ENCODE measurements around the gene VAX1.

The VAX1 gene

DNA sequence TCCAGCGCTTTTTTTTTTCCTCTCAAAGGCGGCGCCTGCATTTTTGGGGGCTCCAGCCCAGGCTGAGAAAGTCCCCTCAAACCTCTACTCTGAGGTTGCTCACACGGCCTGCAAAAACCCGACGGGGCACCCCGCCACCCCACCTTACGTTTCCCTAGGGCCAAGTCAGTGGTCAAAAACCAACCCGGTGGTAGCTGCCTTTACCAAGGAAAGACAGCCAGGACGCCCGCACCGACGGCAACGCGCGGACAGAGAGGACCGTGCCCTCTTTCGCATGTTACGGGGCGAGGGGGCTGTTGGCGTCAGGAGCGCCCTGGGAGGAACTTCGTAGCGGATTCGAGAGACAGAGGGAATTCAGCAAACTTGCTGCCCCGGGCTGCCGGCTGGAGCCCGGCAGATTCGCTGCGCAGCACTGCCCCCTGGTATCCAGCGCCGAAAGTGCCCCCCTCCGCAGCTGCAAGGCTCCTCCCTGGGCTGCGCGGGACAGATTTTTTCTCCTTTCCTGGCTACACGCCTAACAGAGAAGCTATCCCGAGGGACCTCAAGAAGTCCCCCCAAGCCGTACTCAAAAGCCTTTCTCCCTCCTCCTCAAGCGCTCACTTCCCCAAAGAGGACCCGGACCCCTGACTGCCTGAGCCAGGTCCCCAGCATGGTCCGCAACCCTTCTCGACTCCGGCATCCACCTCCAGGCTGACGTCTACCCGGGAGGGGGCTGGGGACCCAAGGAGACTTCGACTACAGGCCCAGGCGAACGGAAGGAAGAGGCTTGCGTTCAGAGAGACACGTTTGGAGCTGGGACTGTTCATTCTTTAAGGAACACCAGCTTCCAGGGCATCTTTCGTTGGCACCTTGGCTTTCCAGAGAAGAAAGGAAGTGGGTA, 27.7 kb upstream of the VAX1 start:
- H3K4ac ChIP-seq (ENCODE audit: low read depth, low read length), result no peak overlapping the region

DNA sequence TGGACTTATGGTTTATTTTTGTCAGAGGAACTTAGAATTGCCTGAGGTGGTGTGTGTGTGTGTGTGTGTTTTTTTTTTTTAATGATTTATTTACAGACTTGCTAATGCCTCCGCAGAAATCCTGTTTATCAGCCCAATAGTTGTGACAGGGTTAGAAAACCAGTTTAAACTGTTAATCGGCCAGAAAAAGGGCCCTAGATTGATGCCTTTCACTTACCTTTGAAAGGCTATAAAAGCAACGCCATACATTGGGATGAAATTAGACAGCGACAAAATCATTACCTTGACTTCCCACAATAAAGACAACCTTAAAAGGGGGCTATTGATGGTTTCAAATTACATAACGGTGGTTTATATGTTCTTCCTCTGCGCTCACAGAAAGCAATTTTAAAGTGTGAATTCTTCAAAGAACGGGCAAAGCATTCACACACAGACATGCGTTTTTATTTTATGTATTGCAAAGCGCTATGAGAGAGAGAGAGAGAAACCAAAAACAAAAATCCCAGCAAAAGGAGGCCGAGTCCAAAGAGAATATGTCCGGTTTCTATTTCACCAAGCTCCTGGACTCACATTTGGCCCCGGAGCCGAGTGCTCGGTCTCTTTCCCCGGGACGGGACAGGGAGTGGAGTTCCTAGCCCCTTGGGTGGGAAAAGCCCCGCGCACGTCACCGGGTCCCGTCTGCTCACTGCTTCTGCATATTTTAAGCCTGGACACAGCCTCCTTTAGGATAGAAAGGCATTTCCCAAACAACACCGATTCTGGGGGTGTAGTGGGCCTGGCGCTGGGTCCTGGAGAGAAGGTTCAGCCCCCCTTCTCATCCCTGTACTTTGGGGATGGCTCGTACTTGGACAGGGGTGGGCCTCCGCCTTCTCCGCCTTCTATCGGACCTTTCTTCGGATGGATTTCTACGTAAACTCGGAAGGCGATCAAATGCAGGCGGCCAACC, 26.8 kb upstream of the VAX1 start:
- Histone ChIP-seq H3K27me3 (ENCODE audit: insufficient read depth, low read length, poor library complexity) (peaks cover 70% of the 10 kb centered on the region), H3K36me3 (ENCODE audit: control insufficient read depth, insufficient read depth, low read length) (no peaks in the 10 kb centered on the region), H4K8ac (ENCODE audit: low read depth, low read length) (no peak overlapping the region), H3K27ac (ENCODE audit: low read depth, low read length) (no peak overlapping the region), H3K9ac (ENCODE audit: low read length) (no peak overlapping the region), H3K4ac (ENCODE audit: low read depth, low read length) (no peak overlapping the region), H3K4me3 (ENCODE audit: low read length) (no peak overlapping the region), H3K18ac (ENCODE audit: low read length) (no peak overlapping the region), H3K4me1 (ENCODE audit: control insufficient read depth, low read depth, low read length) (no peaks in the 10 kb centered on the region), H2AK5ac (ENCODE audit: low read length) (no peak overlapping the region), H2BK15ac (replicated peaks; ENCODE audit: low read depth) (no peak overlapping the region), H3K79me1 (ENCODE audit: low read length) (no peaks in the 10 kb centered on the region), H4K5ac (ENCODE audit: low read length) (no peak overlapping the region), H2BK5ac (ENCODE audit: low read length) (no peak overlapping the region), H3K79me2 (ENCODE audit: control insufficient read depth, insufficient read depth, low read length) (no peaks in the 10 kb centered on the region), H2BK120ac (ENCODE audit: low read depth, low read length) (no peak overlapping the region), H3K56ac (ENCODE audit: low read length) (no peak overlapping the region), H3K23ac (ENCODE audit: low read length) (no peak overlapping the region), H3K4me2 (ENCODE audit: low read length) (peak overlapping the region; percentile 7)
- no peak for DNase-seq
- WGBS (ENCODE audit: extremely low coverage, insufficient coverage, low lambda C conversion rate), result no CpG with 5 or more reads among the region's 32 CpGs

More for the DNA sequence above, 27.7 kb upstream of the VAX1 start:
- Histone ChIP-seq H4K8ac (ENCODE audit: low read depth, low read length) (no peak overlapping the region), H3K79me1 (ENCODE audit: low read length) (no peaks in the 10 kb centered on the region), H3K79me2 (ENCODE audit: control insufficient read depth, insufficient read depth, low read length) (no peaks in the 10 kb centered on the region), H3K27ac (ENCODE audit: low read depth, low read length) (no peak overlapping the region), H3K36me3 (ENCODE audit: control insufficient read depth, insufficient read depth, low read length) (no peaks in the 10 kb centered on the region), H3K56ac (ENCODE audit: low read length) (peak overlapping the region; percentile 29), H3K27me3 (ENCODE audit: insufficient read depth, low read length, poor library complexity) (peaks cover 65% of the 10 kb centered on the region), H3K18ac (ENCODE audit: low read length) (peak overlapping the region; percentile 34), H3K4me2 (ENCODE audit: low read length) (peak overlapping the region; percentile 30), H3K4me1 (ENCODE audit: control insufficient read depth, low read depth, low read length) (no peaks in the 10 kb centered on the region), H4K5ac (ENCODE audit: low read length) (no peak overlapping the region), H2BK120ac (ENCODE audit: low read depth, low read length) (no peak overlapping the region), H3K4me3 (ENCODE audit: low read length) (no peak overlapping the region), H3K9ac (ENCODE audit: low read length) (peak overlapping the region; percentile 17), H2BK5ac (ENCODE audit: low read length) (no peak overlapping the region), H2BK15ac (replicated peaks; ENCODE audit: low read depth) (no peak overlapping the region), H3K23ac (ENCODE audit: low read length) (no peak overlapping the region), H2AK5ac (ENCODE audit: low read length) (no peak overlapping the region)
- peak; percentile 89 for DNase-seq
- no CpG with 5 or more reads among the region's 51 CpGs for WGBS (ENCODE audit: extremely low coverage, insufficient coverage, low lambda C conversion rate)

DNA sequence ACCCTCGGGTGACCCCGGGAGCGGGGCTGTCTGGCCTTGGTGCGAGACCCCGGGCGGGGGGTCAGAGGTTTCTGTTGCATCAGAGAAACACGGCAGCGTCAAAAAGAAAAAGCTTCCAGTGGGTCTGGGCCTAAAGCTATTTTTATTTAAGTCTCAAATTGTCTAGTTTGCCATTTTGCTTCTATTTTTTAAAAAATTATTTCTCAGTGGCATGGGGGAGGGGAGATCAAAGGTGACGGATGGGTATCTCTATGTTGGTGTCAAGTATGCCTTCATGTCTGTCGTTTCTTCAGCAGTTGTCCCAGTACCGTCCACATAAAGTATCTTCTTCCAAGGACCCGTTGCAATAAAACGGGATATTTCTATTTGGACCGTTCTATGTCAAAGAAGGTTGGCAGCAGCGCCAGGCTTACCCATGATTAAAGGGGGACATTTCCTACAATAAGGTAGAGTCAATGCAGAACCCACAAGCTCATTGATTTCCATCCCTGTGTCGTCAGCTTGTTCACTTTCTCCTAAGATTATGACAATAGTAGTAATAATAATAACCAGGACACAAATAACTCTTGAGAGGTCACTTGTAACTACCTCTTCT, 26.0 kb upstream of the VAX1 start:
- no peaks in the 10 kb centered on the region for H3K79me1 ChIP-seq (ENCODE audit: low read length)
- no peak overlapping the region for H2BK5ac ChIP-seq (ENCODE audit: low read length)
- no peaks in the 10 kb centered on the region for H3K79me2 ChIP-seq (ENCODE audit: control insufficient read depth, insufficient read depth, low read length)
- no peak overlapping the region for H2BK15ac ChIP-seq (replicated peaks; ENCODE audit: low read depth)
- H3K27ac ChIP-seq (ENCODE audit: low read depth, low read length), result no peak overlapping the region
- H3K18ac ChIP-seq (ENCODE audit: low read length), result no peak overlapping the region
- no peak overlapping the region for H3K56ac ChIP-seq (ENCODE audit: low read length)
- no peak overlapping the region for H3K4me3 ChIP-seq (ENCODE audit: low read length)
- no peak overlapping the region for H2AK5ac ChIP-seq (ENCODE audit: low read length)
- no peak overlapping the region for H4K5ac ChIP-seq (ENCODE audit: low read length)
- H3K27me3 ChIP-seq (ENCODE audit: insufficient read depth, low read length, poor library complexity), result peaks cover 67% of the 10 kb centered on the region
- H3K23ac ChIP-seq (ENCODE audit: low read length), result no peak overlapping the region
- WGBS (ENCODE audit: extremely low coverage, insufficient coverage, low lambda C conversion rate), result no CpG with 5 or more reads among the region's 16 CpGs
- no peak overlapping the region for H3K4ac ChIP-seq (ENCODE audit: low read depth, low read length)
- no peak for DNase-seq
- H3K4me2 ChIP-seq (ENCODE audit: low read length), result peak overlapping the region; percentile 64
- H3K9ac ChIP-seq (ENCODE audit: low read length), result no peak overlapping the region
- no peak overlapping the region for H2BK120ac ChIP-seq (ENCODE audit: low read depth, low read length)
- H3K4me1 ChIP-seq (ENCODE audit: control insufficient read depth, low read depth, low read length), result peaks cover 5% of the 10 kb centered on the region
- H4K8ac ChIP-seq (ENCODE audit: low read depth, low read length), result no peak overlapping the region
- no peaks in the 10 kb centered on the region for H3K36me3 ChIP-seq (ENCODE audit: control insufficient read depth, insufficient read depth, low read length)

DNA sequence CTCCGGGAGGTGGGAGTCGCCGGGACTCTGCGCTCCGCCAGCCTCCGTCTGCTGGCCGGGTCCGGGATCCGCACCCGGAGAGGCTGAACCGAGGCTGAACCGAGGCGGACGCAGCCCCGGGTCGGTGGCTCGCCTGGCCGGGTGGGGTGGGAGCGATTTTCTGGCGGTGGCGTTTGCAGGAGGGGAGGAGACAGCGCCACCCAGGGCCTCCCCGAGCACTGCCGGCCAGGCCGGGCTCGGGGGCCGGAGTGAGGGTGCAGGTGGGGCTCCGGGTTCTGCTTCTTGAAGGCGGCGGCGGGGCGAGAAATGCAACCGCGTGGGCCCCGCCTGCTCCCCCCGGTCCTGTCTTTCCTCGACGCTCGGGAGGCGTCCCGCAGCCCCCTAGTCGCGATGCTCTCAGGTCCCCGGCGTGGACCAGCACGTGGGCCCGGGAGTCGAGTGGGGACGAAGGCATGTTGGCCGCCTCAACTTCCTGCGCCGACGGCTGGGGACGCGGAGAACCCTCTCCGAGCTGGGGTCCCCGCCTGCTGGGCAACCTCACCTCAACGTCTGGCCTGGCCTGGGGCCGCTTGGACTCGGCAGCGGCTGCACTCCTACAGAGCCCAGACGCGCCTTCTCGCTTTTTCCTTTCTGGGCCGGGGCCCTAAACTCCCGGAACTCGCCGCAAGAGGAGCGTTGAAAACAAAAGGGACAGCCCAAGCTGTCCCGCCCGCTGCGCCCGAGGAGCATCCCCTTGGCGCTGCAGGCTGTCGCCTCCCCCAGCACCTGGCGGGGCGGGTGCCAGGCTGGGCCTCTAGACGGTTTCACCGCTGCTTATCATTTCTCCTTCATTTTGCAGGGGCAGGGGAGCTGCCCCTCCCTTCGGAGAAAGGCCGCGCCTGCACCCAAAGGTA, 25.2 kb upstream of the VAX1 start:
- H2BK5ac ChIP-seq (ENCODE audit: low read length), result no peak overlapping the region
- H3K9ac ChIP-seq (ENCODE audit: low read length), result peak overlapping the region; percentile 25
- no peak overlapping the region for H3K23ac ChIP-seq (ENCODE audit: low read length)
- H2BK15ac ChIP-seq (replicated peaks; ENCODE audit: low read depth), result no peak overlapping the region
- peaks cover 65% of the 10 kb centered on the region for H3K27me3 ChIP-seq (ENCODE audit: insufficient read depth, low read length, poor library complexity)
- no peak overlapping the region for H3K4ac ChIP-seq (ENCODE audit: low read depth, low read length)
- no peaks in the 10 kb centered on the region for H3K79me2 ChIP-seq (ENCODE audit: control insufficient read depth, insufficient read depth, low read length)
- H2BK120ac ChIP-seq (ENCODE audit: low read depth, low read length), result peak overlapping the region; percentile 54
- peak overlapping the region; percentile 6 for H3K4me3 ChIP-seq (ENCODE audit: low read length)
- H3K27ac ChIP-seq (ENCODE audit: low read depth, low read length), result no peak overlapping the region
- peak; percentile 75 for DNase-seq
- no peak overlapping the region for H2AK5ac ChIP-seq (ENCODE audit: low read length)
- no peak overlapping the region for H4K8ac ChIP-seq (ENCODE audit: low read depth, low read length)
- peak overlapping the region; percentile 73 for H3K56ac ChIP-seq (ENCODE audit: low read length)
- no peak overlapping the region for H4K5ac ChIP-seq (ENCODE audit: low read length)
- WGBS (ENCODE audit: extremely low coverage, insufficient coverage, low lambda C conversion rate), result no CpG with 5 or more reads among the region's 82 CpGs
- no peaks in the 10 kb centered on the region for H3K79me1 ChIP-seq (ENCODE audit: low read length)
- H3K4me1 ChIP-seq (ENCODE audit: control insufficient read depth, low read depth, low read length), result peaks cover 5% of the 10 kb centered on the region
- H3K4me2 ChIP-seq (ENCODE audit: low read length), result peak overlapping the region; percentile 64
- no peaks in the 10 kb centered on the region for H3K36me3 ChIP-seq (ENCODE audit: control insufficient read depth, insufficient read depth, low read length)
- H3K18ac ChIP-seq (ENCODE audit: low read length), result peak overlapping the region; percentile 92

Measured in mesendoderm (in vitro differentiated cells).